MM.1S (cell line): ENCODE results near the gene FCSK.

Source experiments
- EZH2phosphoT487 ChIP-seq: fragments of 300-600 bp; sonication (generic); IDR thresholded peaks from 2 replicates; pipeline ENCODE4 v1.6.1; 2018; ENCODE audit warnings: antibody characterized with exemption, low read length
- TF ChIP-seq, protein P1 (sequence below): fragments of 300-600 bp; sonication (generic); IDR thresholded peaks from 2 replicates; pipeline ENCODE4 v1.5.1; 2016; ENCODE audit warnings: antibody characterized with exemption, low read length, mixed read lengths

GRCh38 chr16:70468776-70469525 lies 14.6 kb downstream of the FCSK start:
- TF ChIP-seq, protein P1, sequence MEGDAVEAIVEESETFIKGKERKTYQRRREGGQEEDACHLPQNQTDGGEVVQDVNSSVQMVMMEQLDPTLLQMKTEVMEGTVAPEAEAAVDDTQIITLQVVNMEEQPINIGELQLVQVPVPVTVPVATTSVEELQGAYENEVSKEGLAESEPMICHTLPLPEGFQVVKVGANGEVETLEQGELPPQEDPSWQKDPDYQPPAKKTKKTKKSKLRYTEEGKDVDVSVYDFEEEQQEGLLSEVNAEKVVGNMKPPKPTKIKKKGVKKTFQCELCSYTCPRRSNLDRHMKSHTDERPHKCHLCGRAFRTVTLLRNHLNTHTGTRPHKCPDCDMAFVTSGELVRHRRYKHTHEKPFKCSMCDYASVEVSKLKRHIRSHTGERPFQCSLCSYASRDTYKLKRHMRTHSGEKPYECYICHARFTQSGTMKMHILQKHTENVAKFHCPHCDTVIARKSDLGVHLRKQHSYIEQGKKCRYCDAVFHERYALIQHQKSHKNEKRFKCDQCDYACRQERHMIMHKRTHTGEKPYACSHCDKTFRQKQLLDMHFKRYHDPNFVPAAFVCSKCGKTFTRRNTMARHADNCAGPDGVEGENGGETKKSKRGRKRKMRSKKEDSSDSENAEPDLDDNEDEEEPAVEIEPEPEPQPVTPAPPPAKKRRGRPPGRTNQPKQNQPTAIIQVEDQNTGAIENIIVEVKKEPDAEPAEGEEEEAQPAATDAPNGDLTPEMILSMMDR, result no peak
- no peak for TF ChIP-seq EZH2phosphoT487
